ENCODE data around the gene UBE2E2. TPM values are rescaled to one million over a fixed set of nuclear protein-coding genes. Genes with fewer than 3 reads are reported as not detected.

Gene UBE2E2
- polyA plus RNA-seq, 1 donor (not counting 4 experiments of a cell fraction or from before 2014, with no cell fraction given): 63.2 TPM

GRCh38 chr3:23479615-23480328, 276.6 kb downstream of the UBE2E2 start:
- Histone ChIP-seq H3K36me3 (ENCODE audit: control insufficient read depth in 2 of 2, extremely low read depth in 1 of 2, insufficient read depth in 2 of 2, low read length in 2 of 2) (no peaks in the 10 kb centered on the region), H3K27ac (ENCODE audit: control insufficient read depth, insufficient read depth, low read length) (no peak overlapping the region), H3K9me1 (ENCODE audit: control insufficient read depth, extremely low read depth, insufficient read depth, low read length) (no peaks in the 10 kb centered on the region), H3K4me2 (ENCODE audit: control insufficient read depth, extremely low read depth, insufficient read depth, low read depth, low read length) (no peak overlapping the region), H4K20me1 (ENCODE audit: control insufficient read depth, extremely low read depth, insufficient read depth, low read length) (no peaks in the 10 kb centered on the region), H3K4me1 (ENCODE audit: control insufficient read depth, extremely low read depth, insufficient read depth, low read length) (no peaks in the 10 kb centered on the region), H3K27me3 (ENCODE audit: control insufficient read depth, extremely low read depth, insufficient read depth, low read length) (no peaks in the 10 kb centered on the region), H3K9me3 (ENCODE audit: control insufficient read depth, low read depth, low read length) (peaks cover 5% of the 10 kb centered on the region), H3K4me3 (ENCODE audit: control insufficient read depth in 2 of 3, extremely low read depth in 1 of 3, insufficient read depth in 2 of 3, low read depth in 1 of 3, low read length in 3 of 3) (no peak overlapping the region), H3K9ac (ENCODE audit: control insufficient read depth, extremely low read depth, insufficient read depth, low read length) (no peak overlapping the region), H3K79me2 (ENCODE audit: control insufficient read depth, insufficient read depth, low read length) (no peaks in the 10 kb centered on the region), H2AFZ (ENCODE audit: control insufficient read depth, low read length) (no peak overlapping the region)
- DNase-seq (ENCODE audit: low read depth, low spot score): no peak
- TF ChIP-seq EZH2 (IDR thresholded peaks at IDR 0.05; ENCODE audit: low read length) (no peak), CTCF (optimal IDR thresholded peaks at IDR 0.05 in 1 of 3, IDR thresholded peaks at IDR 0.05 in 1 of 3, conservative IDR thresholded peaks at IDR 0.05 in 1 of 3; ENCODE audit: extremely low read depth in 1 of 3, insufficient read depth in 2 of 3, low read length in 3 of 3) (no peak)
- dilution Hi-C loops (cut with MboI; ENCODE audit: extremely low pct_ligation_motif_present, low sequenced_read_pairs): no loop called here
- no peak for FAIRE-seq

- Histone ChIP-seq H3K9me3 (ENCODE audit: control insufficient read depth, low read depth, low read length) (peaks cover 5% of the 10 kb centered on the region), H3K36me3 (ENCODE audit: control insufficient read depth in 2 of 2, extremely low read depth in 1 of 2, insufficient read depth in 2 of 2, low read length in 2 of 2) (no peaks in the 10 kb centered on the region), H3K4me3 (ENCODE audit: control insufficient read depth in 2 of 3, extremely low read depth in 1 of 3, insufficient read depth in 2 of 3, low read depth in 1 of 3, low read length in 3 of 3) (no peak overlapping the region), H2AFZ (ENCODE audit: control insufficient read depth, low read length) (no peak overlapping the region), H3K4me1 (ENCODE audit: control insufficient read depth, extremely low read depth, insufficient read depth, low read length) (no peaks in the 10 kb centered on the region), H3K4me2 (ENCODE audit: control insufficient read depth, extremely low read depth, insufficient read depth, low read depth, low read length) (no peak overlapping the region), H3K9ac (ENCODE audit: control insufficient read depth, extremely low read depth, insufficient read depth, low read length) (no peak overlapping the region), H3K27ac (ENCODE audit: control insufficient read depth, insufficient read depth, low read length) (no peak overlapping the region), H3K27me3 (ENCODE audit: control insufficient read depth, extremely low read depth, insufficient read depth, low read length) (no peaks in the 10 kb centered on the region), H4K20me1 (ENCODE audit: control insufficient read depth, extremely low read depth, insufficient read depth, low read length) (no peaks in the 10 kb centered on the region), H3K79me2 (ENCODE audit: control insufficient read depth, insufficient read depth, low read length) (no peaks in the 10 kb centered on the region), H3K9me1 (ENCODE audit: control insufficient read depth, extremely low read depth, insufficient read depth, low read length) (no peaks in the 10 kb centered on the region)
- dilution Hi-C loops (cut with MboI; ENCODE audit: extremely low pct_ligation_motif_present, low sequenced_read_pairs): no loop called here
- TF ChIP-seq EZH2 (IDR thresholded peaks at IDR 0.05; ENCODE audit: low read length): no peak
- no peak for TF ChIP-seq CTCF (optimal IDR thresholded peaks at IDR 0.05 in 1 of 3, IDR thresholded peaks at IDR 0.05 in 1 of 3, conservative IDR thresholded peaks at IDR 0.05 in 1 of 3; ENCODE audit: extremely low read depth in 1 of 3, insufficient read depth in 2 of 3, low read length in 3 of 3)
- FAIRE-seq (no peak), DNase-seq (ENCODE audit: low read depth, low spot score) (no peak)
Measured at GRCh38 chr3:23480329-23480714, 277.2 kb downstream of the UBE2E2 start.

Data from keratinocyte (primary cell).